ENCODE results near the gene FGF23. TPM values are rescaled to one million over a fixed set of nuclear protein-coding genes. Genes with fewer than 3 reads are reported as not detected.

The FGF23 gene
- polyA plus RNA-seq, 1 donor from 2014 or later, result not detected

- Histone ChIP-seq H3K79me2 (replicated peaks; ENCODE audit: insufficient read depth, low read length) (no peaks in the 10 kb centered on the region), H3K9ac (ENCODE audit: low read length) (peak overlapping the region; percentile 19), H3K27ac (ENCODE audit: low read length) (peak overlapping the region; percentile 58), H3K9me2 (ENCODE audit: insufficient read depth, low read length) (no peaks in the 10 kb centered on the region), H3K9me3 (ENCODE audit: low read length) (no peaks in the 10 kb centered on the region), H2AFZ (ENCODE audit: low read depth, low read length) (no peak overlapping the region), H4K20me1 (ENCODE audit: insufficient read depth) (no peaks in the 10 kb centered on the region), H3F3A (ENCODE audit: insufficient read depth, low read length, poor library complexity, severe bottlenecking) (peaks cover 5% of the 10 kb centered on the region), H3K4me3 (ENCODE audit: low read length) (peak overlapping the region; percentile 11), H3K27me3 (ENCODE audit: insufficient read depth, low read depth, low read length) (no peaks in the 10 kb centered on the region), H3K4me2 (ENCODE audit: low read length) (no peak overlapping the region), H3K36me3 (ENCODE audit: insufficient read depth, low read length) (no peaks in the 10 kb centered on the region)
- no peak for TF ChIP-seq EZH2 (IDR thresholded peaks at IDR 0.05; ENCODE audit: borderline replicate concordance, insufficient read depth, low read length, poor library complexity, severe bottlenecking)
- TF ChIP-seq EP300 (conservative IDR thresholded peaks at IDR 0.05; ENCODE audit: poor library complexity, severe bottlenecking), result peak; percentile 17
- TF ChIP-seq POLR2AphosphoS5 (IDR thresholded peaks at IDR 0.05), result peak; percentile 34
- peak; percentile 9 for TF ChIP-seq MXI1 (conservative IDR thresholded peaks at IDR 0.05; ENCODE audit: poor library complexity, severe bottlenecking)
- no peak for TF ChIP-seq TAF1 (IDR thresholded peaks at IDR 0.05; ENCODE audit: low read depth)
- peak; percentile 32 for TF ChIP-seq REST (IDR thresholded peaks at IDR 0.05; ENCODE audit: borderline replicate concordance)
- TF ChIP-seq CTCF (IDR thresholded peaks at IDR 0.05; ENCODE audit: poor library complexity, severe bottlenecking), result no peak
Observed at GRCh38 chr12:4420138-4420670, 40.7 kb upstream of the FGF23 start.

GRCh38 chr12:4418913-4419312 lies 39.4 kb upstream of the FGF23 start:
- H3K4me2 ChIP-seq (ENCODE audit: low read length), result no peak overlapping the region
- TF ChIP-seq SMC3 (conservative IDR thresholded peaks at IDR 0.05; ENCODE audit: poor library complexity) (no peak), TAF1 (IDR thresholded peaks at IDR 0.05; ENCODE audit: low read depth) (no peak), POLR2AphosphoS5 (IDR thresholded peaks at IDR 0.05) (no peak), RAD21 (conservative IDR thresholded peaks at IDR 0.05) (no peak), EP300 (conservative IDR thresholded peaks at IDR 0.05; ENCODE audit: poor library complexity, severe bottlenecking) (no peak), REST (IDR thresholded peaks at IDR 0.05; ENCODE audit: borderline replicate concordance) (no peak), MXI1 (conservative IDR thresholded peaks at IDR 0.05; ENCODE audit: poor library complexity, severe bottlenecking) (no peak), CTCF (IDR thresholded peaks at IDR 0.05; ENCODE audit: poor library complexity, severe bottlenecking) (no peak), EZH2 (IDR thresholded peaks at IDR 0.05; ENCODE audit: borderline replicate concordance, insufficient read depth, low read length, poor library complexity, severe bottlenecking) (no peak)
- H2AFZ ChIP-seq (ENCODE audit: low read depth, low read length), result no peak overlapping the region
- no peaks in the 10 kb centered on the region for H3K9me3 ChIP-seq (ENCODE audit: low read length)
- no peaks in the 10 kb centered on the region for H3K9me2 ChIP-seq (ENCODE audit: insufficient read depth, low read length)
- no peaks in the 10 kb centered on the region for H3K79me2 ChIP-seq (replicated peaks; ENCODE audit: insufficient read depth, low read length)
- no peaks in the 10 kb centered on the region for H3K27me3 ChIP-seq (ENCODE audit: insufficient read depth, low read depth, low read length)
- H3K4me3 ChIP-seq (ENCODE audit: low read length), result no peak overlapping the region
- H3K36me3 ChIP-seq (ENCODE audit: insufficient read depth, low read length), result no peaks in the 10 kb centered on the region
- H4K20me1 ChIP-seq (ENCODE audit: insufficient read depth), result no peaks in the 10 kb centered on the region
- H3K9ac ChIP-seq (ENCODE audit: low read length), result no peak overlapping the region
- peaks cover 5% of the 10 kb centered on the region for H3F3A ChIP-seq (ENCODE audit: insufficient read depth, low read length, poor library complexity, severe bottlenecking)
- H3K27ac ChIP-seq (ENCODE audit: low read length), result no peak overlapping the region

All from neural cell (in vitro differentiated cells).